NCI-H1105 (cell line): ENCODE measurements around the gene PREX1.

Experiments
- DNase-seq: peaks from one replicate; lab custom pipeline; 2025; lab: John Stamatoyannopoulos, UW

PREX1 gene

GRCh38 chr20:48634641-48635040 lies 193.2 kb downstream of the PREX1 start:
- no peak for DNase-seq

- no peak for DNase-seq
Observed at GRCh38 chr20:48633620-48634257, 194.1 kb downstream of the PREX1 start.

GRCh38 chr20:48632825-48633619 lies 194.8 kb downstream of the PREX1 start:
- no peak for DNase-seq

GRCh38 chr20:48632017-48632824 lies 195.6 kb downstream of the PREX1 start:
- DNase-seq, result no peak

- DNase-seq, result no peak
Observed at GRCh38 chr20:48631114-48632016, 196.4 kb downstream of the PREX1 start.

- no peak for DNase-seq
Observed at GRCh38 chr20:48630342-48631075, 197.3 kb downstream of the PREX1 start.

- no peak for DNase-seq
Observed at GRCh38 chr20:48629960-48630315, 197.9 kb downstream of the PREX1 start.

- DNase-seq, result no peak
Observed at GRCh38 chr20:48629069-48629959, 198.5 kb downstream of the PREX1 start.

GRCh38 chr20:48627737-48628128 lies 200.1 kb downstream of the PREX1 start:
- DNase-seq, result no peak

GRCh38 chr20:48626938-48627736 lies 200.7 kb downstream of the PREX1 start:
- no peak for DNase-seq

- no peak for DNase-seq
Observed at GRCh38 chr20:48626226-48626937, 201.4 kb downstream of the PREX1 start.

- no peak for DNase-seq
Observed at GRCh38 chr20:48625136-48625900, 202.5 kb downstream of the PREX1 start.

GRCh38 chr20:48624315-48625020 lies 203.3 kb downstream of the PREX1 start:
- DNase-seq, result no peak

- DNase-seq, result no peak
Observed at GRCh38 chr20:48623906-48624265, 203.9 kb downstream of the PREX1 start.

- no peak for DNase-seq
Observed at GRCh38 chr20:48623176-48623905, 204.5 kb downstream of the PREX1 start.

- no peak for DNase-seq
Observed at GRCh38 chr20:48622421-48622820, 205.4 kb downstream of the PREX1 start.
